HL-60/S4 (cell line): ENCODE measurements around the gene GH1.
"Not testable (repeated sequence)": the region's sequence is repeated elsewhere in the genome, so short reads cannot be mapped to it uniquely, and the experiment has no call there.

Experiments
- in situ Hi-C: fragments of 300-500 bp; cut with MboI; formaldehyde crosslinking; loops from 2 replicates; pipeline ENCODE4 v1.14.3; 2022; ENCODE audit warnings: low sequenced_read_pairs

Gene GH1

DNA sequence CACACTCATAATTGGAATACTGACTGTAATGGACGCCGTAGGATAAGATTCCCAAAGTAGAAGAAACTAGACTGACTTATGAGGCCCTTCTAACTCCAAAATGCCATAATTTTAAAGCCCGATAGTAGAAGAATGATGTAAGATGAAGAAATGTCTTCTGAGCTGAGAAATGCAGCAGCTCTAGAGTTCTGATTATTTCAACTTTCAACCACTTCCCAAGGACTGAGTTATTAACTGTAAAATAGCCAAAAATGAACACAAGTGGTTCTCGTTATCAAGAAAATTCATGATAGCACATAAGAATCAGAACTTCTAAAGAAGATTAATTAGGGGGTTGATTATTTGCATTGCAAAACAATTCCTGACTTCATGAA is 48.4 kb downstream of the GH1 start:
- in situ Hi-C loops, result not testable (repeated sequence)

DNA sequence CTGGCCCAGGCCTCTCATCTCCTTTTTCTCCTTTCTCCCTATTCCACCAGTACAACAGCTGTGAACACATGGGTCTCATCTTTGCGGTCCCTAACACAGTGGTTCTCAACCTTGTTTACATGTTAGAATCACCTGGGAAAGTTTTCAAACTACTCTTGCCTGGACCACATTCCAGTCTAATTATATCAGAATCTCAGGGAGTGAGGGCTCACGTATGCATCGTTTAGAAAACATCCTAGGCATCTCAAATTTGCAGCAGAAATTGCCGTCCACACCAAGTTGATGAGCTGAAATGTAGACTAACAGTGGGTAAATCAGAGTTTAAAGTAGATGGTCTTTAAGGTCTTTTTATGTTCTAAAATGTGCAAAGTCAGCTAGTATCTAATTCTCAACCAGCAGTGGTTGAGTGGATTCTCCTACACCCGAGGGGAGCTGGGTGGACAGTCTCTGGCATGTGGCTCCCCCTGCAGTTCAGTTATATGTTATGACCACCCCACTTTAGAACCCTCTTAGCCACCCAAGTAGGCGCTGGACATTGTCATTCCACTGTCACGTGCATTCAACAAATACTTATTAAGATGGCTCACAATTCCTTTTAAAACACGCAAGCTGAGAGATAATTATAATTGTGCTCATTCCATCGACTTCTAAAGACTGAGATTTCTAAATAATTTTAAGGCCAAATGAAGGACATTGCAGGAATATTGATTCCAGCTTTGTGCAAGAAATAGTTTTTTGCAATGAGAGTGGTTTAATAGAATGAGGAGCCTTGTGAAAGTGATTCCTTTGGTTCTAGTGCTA is 48.9 kb downstream of the GH1 start:
- in situ Hi-C loops, result not testable (repeated sequence)
